ENCODE results near the gene DNAJB14.

DNAJB14 gene

DNA sequence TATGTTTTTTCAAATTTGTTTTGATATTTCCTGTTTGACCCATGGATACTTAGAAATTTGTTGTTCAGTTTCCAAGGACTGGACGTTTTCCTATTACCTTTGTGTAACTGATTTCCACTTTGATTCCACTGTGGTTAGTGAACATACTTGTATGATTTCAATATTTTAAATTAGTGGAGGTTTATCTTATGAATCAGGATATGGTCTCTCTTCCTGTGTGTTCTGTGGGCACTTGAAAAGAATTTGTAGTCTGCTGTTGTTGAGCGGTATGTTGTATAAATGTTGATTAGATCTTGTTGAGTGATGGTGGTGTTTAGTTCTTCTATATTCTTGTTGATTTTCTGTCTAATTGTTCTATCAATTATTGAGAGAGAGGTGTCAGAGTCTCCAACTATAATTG lies 31.0 kb downstream of the DNAJB14 start:
- TF ChIP-seq, protein P1, sequence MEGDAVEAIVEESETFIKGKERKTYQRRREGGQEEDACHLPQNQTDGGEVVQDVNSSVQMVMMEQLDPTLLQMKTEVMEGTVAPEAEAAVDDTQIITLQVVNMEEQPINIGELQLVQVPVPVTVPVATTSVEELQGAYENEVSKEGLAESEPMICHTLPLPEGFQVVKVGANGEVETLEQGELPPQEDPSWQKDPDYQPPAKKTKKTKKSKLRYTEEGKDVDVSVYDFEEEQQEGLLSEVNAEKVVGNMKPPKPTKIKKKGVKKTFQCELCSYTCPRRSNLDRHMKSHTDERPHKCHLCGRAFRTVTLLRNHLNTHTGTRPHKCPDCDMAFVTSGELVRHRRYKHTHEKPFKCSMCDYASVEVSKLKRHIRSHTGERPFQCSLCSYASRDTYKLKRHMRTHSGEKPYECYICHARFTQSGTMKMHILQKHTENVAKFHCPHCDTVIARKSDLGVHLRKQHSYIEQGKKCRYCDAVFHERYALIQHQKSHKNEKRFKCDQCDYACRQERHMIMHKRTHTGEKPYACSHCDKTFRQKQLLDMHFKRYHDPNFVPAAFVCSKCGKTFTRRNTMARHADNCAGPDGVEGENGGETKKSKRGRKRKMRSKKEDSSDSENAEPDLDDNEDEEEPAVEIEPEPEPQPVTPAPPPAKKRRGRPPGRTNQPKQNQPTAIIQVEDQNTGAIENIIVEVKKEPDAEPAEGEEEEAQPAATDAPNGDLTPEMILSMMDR (conservative IDR thresholded peaks at IDR 0.05; ENCODE audit: low read length): no peak

DNA sequence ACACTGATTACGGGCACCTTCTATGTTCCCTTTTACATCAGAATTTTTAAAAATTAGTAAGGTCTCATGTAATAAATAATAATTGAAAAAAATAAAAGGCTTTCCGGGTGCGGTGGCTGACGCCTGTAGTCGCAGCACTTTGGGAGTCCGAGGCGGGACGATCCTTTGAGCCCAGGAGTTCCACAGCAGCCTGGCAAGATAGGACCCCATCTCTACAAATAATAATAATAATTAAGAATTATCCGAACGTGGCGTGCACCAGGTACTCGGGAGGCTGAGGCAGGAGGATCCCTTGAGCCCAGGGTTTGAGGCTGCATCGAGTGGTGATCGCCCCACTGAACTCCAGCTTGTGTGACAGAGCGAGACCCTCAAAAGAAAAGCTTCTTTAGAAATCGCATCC lies 51.4 kb downstream of the DNAJB14 start:
- peak overlapping the region; percentile 62 for H3K4me3 ChIP-seq (ENCODE audit: low read length)
- TF ChIP-seq, protein P1 (conservative IDR thresholded peaks at IDR 0.05; ENCODE audit: low read length): no peak
- no peak for DNase-seq (ENCODE audit: low read depth)

More for the DNA sequence above, 31.0 kb downstream of the DNAJB14 start:
- no peak overlapping the region for H3K4me3 ChIP-seq (ENCODE audit: low read length)
- no peak for DNase-seq (ENCODE audit: low read depth)

DNA sequence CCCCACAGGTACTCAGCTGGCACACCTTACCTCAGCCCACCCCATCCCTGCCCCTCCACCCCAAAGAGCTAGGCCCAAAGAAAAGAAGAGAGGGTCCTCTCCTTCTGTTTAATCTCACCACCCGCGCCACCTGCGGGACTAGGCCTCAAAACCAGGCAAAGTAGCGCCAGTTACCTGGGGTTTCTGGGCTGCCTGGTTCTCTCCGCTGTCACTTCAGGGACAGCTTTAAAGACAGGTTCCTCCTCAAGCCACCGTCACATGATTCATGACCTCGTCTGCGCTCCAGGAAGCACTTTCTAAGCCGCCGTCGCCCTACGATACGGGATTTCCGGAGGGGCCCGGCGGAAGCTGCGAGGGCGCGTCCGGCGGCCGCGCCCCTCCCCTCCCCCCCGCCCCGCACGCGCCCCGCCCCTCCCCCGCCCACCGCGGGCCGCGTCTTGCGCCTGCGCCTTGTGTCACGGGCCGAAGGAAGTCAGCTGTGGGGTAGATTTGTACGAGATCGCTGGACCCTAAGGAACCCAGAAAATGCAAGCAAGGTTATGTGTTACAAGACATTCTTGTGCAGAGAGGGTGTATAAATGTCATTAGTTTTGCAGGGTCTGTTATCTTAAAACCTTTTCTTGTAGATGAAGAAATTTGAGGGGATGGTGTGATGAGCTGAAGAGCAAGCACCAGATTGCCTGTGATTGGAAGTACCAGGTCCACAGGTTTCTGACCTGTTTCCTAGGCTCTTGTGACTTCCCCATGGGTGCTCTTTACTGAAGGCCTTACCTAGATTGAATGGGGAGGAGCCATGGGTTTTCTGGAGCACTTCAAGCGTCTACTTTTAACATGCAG lies 52.0 kb downstream of the DNAJB14 start, which contains the start of gene LAMTOR3:
TSS of gene LAMTOR3 (minus strand) at position 267 of the 837 bp plus-strand sequence. CDS start 464 bp downstream, outside the sequence.
- TF ChIP-seq, protein P1 (conservative IDR thresholded peaks at IDR 0.05; ENCODE audit: low read length): no peak
- peak; percentile 89 for DNase-seq (ENCODE audit: low read depth)
- peak within 1 kb of the TSS; percentile 90 for H3K4me3 ChIP-seq (ENCODE audit: low read length)

DNA sequence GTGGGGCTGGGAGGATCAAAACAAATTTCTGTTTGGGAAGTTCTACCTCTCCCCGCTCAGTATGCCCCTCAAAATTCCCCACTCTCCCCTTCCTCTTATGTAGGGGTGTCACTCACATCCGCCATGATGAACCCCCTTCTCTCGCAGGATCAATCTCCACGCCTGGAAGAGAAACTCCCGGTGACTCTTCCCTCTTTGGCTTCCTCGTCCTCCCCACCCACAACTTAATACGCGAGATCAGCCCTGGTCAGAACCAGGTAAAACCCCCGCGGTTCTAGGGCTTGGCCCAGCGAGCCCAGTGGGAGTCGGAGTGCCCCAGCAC lies 52.6 kb downstream of the DNAJB14 start:
- H3K4me3 ChIP-seq (ENCODE audit: low read length): peak overlapping the region; percentile 90
- DNase-seq (ENCODE audit: low read depth): peak; percentile 4
- TF ChIP-seq, protein P1 (conservative IDR thresholded peaks at IDR 0.05; ENCODE audit: low read length): no peak

DNA sequence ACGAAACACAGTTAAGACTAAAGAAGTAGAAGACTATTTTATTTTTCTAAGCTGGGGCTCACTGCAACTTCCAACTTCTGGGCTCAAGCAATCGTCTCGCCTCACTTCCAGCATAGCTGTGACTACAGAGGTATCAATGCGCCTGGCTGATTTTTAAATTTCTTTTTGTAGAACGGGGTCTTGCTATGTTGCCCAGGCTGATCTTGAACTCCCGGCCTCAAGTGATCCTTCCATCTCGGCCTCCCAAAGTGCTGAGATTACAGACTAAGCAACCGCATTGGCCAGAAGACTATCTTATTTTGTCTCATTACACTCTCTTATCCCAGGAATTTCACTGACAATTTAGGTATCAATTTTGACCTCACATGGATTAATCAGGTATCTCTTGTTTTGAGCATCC lies 53.4 kb downstream of the DNAJB14 start:
- no peak for DNase-seq (ENCODE audit: low read depth)
- H3K4me3 ChIP-seq (ENCODE audit: low read length): peak overlapping the region; percentile 90
- TF ChIP-seq, protein P1 (conservative IDR thresholded peaks at IDR 0.05; ENCODE audit: low read length): no peak

DNA sequence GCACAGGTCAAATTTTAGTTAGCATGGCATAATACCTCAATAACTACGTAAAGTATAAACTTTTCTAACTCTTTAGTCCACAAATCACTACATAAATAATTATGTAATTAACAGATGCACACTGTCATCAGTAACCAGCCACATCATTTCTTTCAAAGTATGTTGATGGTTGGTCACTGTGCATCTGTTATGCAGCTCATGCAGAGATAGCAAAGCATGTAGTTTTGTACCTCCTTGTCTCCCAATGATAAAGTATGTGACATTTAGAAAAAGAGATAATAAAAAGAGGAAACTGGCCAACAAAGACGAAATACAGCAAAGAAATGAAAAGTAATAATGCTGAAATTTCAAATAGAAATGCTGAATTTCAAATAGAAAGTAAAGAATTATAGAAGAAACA lies 55.1 kb downstream of the DNAJB14 start:
- TF ChIP-seq, protein P1 (conservative IDR thresholded peaks at IDR 0.05; ENCODE audit: low read length): no peak
- DNase-seq (ENCODE audit: low read depth): no peak

DNA sequence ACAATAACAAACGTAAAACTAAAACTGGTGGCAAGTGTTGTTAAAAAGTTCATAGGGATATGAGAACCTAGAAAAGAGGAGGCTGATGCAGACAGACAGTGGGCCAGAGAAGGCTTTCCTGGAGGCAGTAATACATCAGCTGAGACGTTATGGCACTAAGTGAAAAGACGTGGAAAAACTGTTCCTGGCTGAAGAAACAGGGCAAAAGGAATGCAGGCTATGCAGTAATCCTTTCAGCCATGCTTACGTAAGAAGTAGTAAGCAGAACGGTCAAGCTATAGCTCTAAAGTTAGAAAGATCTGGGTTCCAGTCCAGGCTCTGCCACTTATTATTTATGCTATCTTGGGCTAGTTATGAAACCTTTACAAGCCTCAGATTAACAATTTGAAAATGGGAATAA lies 58.6 kb downstream of the DNAJB14 start:
- H3K4me3 ChIP-seq (ENCODE audit: low read length): no peak overlapping the region
- TF ChIP-seq, protein P1 (conservative IDR thresholded peaks at IDR 0.05; ENCODE audit: low read length): no peak
- DNase-seq (ENCODE audit: low read depth): peak; percentile 41

More for the DNA sequence above, 55.1 kb downstream of the DNAJB14 start:
- H3K4me3 ChIP-seq (ENCODE audit: low read length): no peak overlapping the region
